GM06990 (cell line): ENCODE data around the gene CELSR2.
A peak's percentile ranks its signal among the peaks of the same experiment; 100 is the strongest.

Experiments
- DNase-seq: peaks from one replicate; pipeline ENCODE4 v3.0.0-alpha.2; 2011; ENCODE audit not compliant: insufficient read length; ENCODE audit errors: extremely low read depth
- H3K27me3 ChIP-seq: replicated peaks from 2 replicates; pipeline ENCODE4 v1.6.0; 2011; ENCODE audit warnings: low read length; ENCODE audit not compliant: control insufficient read depth, insufficient read depth
- H3K36me3 ChIP-seq: 2 replicates; pipeline ENCODE4 v1.5.1; 2011; ENCODE audit warnings: low read length; ENCODE audit not compliant: control insufficient read depth, insufficient read depth
- H3K4me3 ChIP-seq: replicated peaks from 2 replicates; pipeline ENCODE4 v1.5.1; 2011; ENCODE audit warnings: low read depth, mild to moderate bottlenecking, control low read depth, low read length
- TF ChIP-seq, protein P1 (sequence below): IDR thresholded peaks from 2 replicates; pipeline ENCODE4 v1.5.1; 2011; ENCODE audit warnings: low read length, control low read depth, mild to moderate bottlenecking, inconsistent platforms; ENCODE audit not compliant: insufficient read depth, poor library complexity, severe bottlenecking

Gene CELSR2

DNA sequence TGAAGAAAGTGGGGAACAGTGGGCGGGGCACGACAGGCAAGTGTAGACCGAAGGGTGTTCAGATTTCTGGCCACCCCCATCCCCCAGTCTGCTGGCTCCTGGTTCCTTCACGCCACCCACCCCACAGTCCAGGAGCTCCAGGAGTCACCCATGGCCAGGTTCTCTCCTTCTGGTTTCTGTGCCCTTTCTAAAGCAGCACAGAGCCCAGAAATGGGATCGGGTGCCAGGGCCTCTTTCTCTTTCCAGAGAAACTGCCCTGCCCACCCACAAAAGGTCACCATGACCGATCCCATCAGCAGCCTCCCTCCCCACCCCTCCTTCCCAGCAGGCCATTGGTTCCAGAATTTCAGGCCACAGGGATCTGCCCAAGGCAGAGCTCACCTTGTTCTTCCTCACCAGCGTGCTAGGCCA, 3.2 kb upstream of the CELSR2 start:
- Histone ChIP-seq H3K4me3 (no peak overlapping the region), H3K27me3 (no peaks in the 10 kb centered on the region; the same call in 1 of the 2 replicates), H3K36me3 (no peaks in the 10 kb centered on the region)
- TF ChIP-seq, protein P1, sequence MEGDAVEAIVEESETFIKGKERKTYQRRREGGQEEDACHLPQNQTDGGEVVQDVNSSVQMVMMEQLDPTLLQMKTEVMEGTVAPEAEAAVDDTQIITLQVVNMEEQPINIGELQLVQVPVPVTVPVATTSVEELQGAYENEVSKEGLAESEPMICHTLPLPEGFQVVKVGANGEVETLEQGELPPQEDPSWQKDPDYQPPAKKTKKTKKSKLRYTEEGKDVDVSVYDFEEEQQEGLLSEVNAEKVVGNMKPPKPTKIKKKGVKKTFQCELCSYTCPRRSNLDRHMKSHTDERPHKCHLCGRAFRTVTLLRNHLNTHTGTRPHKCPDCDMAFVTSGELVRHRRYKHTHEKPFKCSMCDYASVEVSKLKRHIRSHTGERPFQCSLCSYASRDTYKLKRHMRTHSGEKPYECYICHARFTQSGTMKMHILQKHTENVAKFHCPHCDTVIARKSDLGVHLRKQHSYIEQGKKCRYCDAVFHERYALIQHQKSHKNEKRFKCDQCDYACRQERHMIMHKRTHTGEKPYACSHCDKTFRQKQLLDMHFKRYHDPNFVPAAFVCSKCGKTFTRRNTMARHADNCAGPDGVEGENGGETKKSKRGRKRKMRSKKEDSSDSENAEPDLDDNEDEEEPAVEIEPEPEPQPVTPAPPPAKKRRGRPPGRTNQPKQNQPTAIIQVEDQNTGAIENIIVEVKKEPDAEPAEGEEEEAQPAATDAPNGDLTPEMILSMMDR = no peak
- no peak for DNase-seq

DNA sequence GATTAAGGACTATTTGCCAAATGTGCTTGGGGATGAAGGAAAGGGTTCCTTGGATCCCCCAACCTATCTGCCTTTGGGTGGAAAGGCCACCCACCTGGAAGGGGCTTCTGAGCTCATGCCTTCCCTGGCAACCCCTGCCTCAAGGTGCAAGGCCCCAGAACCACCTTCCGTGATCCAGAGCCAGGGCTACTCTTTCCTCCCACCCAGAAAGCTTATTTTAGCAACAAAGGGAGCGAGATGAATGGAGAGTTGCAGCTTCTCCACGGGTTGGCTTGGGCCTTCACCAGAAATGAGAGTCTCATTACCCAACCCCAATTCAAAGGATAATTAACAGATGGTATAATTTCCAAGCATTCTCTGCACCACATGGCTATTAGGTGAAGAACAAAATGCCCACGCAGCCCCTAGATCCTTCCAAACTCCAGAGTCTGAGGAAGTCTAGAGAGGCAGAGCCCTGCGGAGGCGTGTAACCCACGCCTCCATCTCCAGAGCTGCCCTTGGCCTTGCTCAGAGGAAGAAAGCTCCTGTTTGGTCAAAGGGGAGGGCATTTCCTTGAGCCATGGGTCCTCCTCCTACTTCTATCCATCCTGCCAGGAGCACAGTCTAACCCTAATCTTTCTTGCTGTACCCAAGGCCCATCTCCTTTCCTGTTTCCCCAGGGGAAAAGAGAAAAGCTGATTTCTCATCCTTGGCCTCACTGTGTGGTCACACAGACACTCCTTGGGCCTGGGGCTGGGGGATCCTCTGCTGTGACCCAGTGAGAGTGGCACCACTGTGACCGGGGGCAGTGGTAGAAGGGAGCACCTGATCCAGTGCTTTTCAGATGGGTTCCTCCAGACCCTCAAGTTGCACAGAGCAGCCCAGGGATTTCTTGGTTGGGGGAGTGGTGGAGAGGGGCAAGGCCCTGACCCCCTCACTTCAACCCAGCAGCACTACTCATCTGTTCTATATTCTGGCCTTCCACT, 1.7 kb upstream of the CELSR2 start:
- Histone ChIP-seq H3K27me3 (no peaks in the 10 kb centered on the region; the same call in 1 of the 2 replicates), H3K4me3 (no peak overlapping the region), H3K36me3 (no peaks in the 10 kb centered on the region)
- DNase-seq = no peak
- TF ChIP-seq, protein P1 = no peak

GRCh38 chr1:109248444-109248796, 919 bp upstream of the CELSR2 start:
- Histone ChIP-seq H3K36me3 (no peaks in the 10 kb centered on the region), H3K27me3 (no peaks in the 10 kb centered on the region; the same call in 1 of the 2 replicates), H3K4me3 (no peak overlapping the region)
- DNase-seq = no peak
- TF ChIP-seq, protein P1 = no peak

DNA sequence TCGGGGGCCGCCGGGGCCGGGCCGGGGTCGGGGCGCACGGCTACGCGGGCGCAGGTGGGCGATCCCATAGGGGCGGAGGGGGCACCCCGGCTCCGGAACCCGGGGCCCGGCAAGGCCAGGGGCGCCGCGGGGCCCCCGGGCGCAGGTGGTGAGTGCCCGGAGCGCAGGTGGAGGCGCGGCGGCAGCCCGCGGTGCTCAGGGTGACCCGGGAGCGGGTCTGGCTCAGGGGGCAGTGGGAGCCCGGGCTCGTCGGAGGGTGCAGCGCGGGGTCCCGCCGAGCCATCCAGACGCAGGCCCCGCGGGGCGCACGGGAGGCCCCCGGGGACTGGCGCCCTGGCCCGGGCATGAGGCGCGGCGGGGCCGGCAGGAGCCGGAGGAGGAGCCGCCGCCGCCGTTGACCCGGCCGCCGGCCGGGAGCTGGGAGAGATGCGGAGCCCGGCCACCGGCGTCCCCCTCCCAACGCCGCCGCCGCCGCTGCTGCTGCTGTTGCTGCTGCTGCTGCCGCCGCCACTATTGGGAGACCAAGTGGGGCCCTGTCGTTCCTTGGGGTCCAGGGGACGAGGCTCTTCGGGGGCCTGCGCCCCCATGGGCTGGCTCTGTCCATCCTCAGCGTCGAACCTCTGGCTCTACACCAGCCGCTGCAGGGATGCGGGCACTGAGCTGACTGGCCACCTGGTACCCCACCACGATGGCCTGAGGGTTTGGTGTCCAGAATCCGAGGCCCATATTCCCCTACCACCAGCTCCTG, 489 bp downstream of the CELSR2 start:
- Histone ChIP-seq H3K36me3 (no peaks in the 10 kb centered on the region), H3K4me3 (peak overlapping the region; percentile 35), H3K27me3 (no peaks in the 10 kb centered on the region; the same call in 1 of the 2 replicates)
- TF ChIP-seq, protein P1 = no peak
- DNase-seq = no peak

DNA sequence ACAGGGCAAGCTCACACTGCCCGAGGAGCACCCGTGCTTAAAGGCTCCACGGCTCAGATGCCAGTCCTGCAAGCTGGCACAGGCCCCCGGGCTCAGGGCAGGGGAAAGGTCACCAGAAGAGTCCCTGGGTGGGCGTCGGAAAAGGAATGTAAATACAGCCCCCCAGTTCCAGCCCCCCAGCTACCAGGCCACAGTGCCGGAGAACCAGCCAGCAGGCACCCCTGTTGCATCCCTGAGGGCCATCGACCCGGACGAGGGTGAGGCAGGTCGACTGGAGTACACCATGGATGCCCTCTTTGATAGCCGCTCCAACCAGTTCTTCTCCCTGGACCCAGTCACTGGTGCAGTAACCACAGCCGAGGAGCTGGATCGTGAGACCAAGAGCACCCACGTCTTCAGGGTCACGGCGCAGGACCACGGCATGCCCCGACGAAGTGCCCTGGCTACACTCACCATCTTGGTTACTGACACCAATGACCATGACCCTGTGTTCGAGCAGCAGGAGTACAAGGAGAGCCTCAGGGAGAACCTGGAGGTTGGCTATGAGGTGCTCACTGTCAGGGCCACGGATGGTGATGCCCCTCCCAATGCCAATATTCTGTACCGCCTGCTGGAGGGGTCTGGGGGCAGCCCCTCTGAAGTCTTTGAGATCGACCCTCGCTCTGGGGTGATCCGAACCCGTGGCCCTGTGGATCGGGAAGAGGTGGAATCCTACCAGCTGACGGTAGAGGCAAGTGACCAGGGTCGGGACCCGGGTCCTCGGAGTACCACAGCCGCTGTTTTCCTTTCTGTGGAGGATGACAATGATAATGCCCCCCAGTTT, 1.3 kb downstream of the CELSR2 start:
- no peak overlapping the region for H3K4me3 ChIP-seq
- TF ChIP-seq, protein P1 = no peak
- H3K27me3 ChIP-seq = no peaks in the 10 kb centered on the region; the same call in 1 of the 2 replicates
- no peaks in the 10 kb centered on the region for H3K36me3 ChIP-seq
- DNase-seq = no peak
